Right forelimb (tissue), 1 donor: Measurements from ENCODE around the gene RAMAC.
"Not testable (repeated sequence)": the region's sequence is repeated elsewhere in the genome, so short reads cannot be mapped to it uniquely, and the experiment has no call there.

Source experiments
- DNase-seq: peaks from one replicate; pipeline ENCODE4 v3.0.0-alpha.2; 2018

The RAMAC gene

GRCh38 chr15:82985688-82986441 lies at the start of gene RAMAC:
RAMAC (plus strand) TSS chr15:82986210; CDS start chr15:82989019, 2,809 bp downstream.
- peak; percentile 94 for DNase-seq

DNA sequence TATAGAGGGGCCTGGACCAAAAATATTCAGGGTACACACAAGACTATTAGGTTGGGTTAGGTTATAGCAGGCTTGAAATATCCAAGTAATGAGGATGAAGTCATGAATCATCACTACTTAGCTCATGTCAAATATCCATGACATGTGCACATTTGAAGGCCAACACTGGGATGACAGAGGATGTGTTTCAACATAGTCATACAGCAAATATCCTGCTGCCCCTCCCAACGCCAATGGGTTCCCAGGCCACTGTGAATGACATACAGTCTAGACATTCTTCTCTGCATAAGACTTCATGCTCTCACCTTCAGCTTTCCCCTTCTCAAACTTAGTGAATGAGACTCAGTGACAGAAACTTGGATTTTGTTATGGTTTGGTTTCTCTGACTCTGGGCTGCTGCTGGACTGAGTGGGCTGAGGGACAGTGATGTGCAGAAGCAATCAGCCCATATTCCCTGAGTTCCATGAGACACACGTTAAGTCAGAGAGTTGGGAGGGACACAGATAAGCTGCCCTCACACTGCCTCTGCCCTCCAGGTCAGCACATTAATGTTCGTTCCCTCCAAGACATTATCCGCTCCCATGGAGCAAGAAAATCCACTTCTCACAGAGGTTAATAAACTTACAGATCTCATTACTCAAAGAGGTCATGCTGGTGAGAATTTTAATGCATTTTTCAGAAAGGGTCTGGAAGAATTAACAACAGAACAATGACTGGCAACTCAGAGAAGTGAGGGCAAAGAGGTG lies 48.9 kb upstream of the RAMAC start:
- no peak for DNase-seq

DNA sequence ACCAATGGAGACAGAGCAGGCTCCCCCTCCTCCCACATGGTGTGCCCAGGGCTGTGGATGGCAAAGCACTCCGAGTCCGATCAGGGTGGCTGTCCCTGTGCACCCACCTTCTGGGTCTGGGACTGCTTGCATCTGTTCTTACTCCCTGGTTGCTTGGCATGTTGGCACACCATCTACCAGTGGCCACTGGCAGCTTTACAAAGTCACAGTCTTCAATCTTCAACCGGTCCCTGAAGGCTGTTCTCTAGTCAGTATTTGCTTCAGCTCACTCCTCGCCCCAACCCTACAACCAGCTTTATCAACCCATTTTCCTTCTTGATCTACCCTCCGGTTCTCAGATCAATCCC lies 48.3 kb upstream of the RAMAC start:
- DNase-seq, result no peak

- DNase-seq, result not testable (repeated sequence)
Observed at GRCh38 chr15:82939678-82940077, 46.3 kb upstream of the RAMAC start.

- DNase-seq, result no peak
Observed at GRCh38 chr15:82942691-82943090, 43.3 kb upstream of the RAMAC start.

DNA sequence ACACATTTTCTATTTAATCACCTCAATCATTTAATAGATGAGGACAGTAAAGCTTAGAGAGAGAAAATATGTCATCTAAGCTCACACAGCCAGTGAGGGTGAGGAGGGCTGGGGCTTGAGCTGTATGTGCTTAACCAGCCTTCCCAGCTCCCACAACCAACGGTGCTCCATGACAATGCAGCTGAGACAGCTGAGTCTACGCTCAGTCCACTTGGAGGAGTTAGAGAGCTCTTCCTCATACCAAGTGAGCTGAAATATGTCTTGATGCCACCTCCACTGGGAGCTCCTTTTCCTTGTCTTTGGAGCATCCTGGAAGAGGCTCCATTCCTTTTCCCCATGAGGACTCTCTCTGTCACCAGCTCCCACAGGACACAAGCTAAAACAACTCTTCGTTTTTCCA lies 42.8 kb upstream of the RAMAC start:
- DNase-seq, result no peak

- no peak for DNase-seq
Observed at GRCh38 chr15:82944056-82944455, 42.0 kb upstream of the RAMAC start.

GRCh38 chr15:82944821-82945220 lies 41.2 kb upstream of the RAMAC start:
- no peak for DNase-seq

DNA sequence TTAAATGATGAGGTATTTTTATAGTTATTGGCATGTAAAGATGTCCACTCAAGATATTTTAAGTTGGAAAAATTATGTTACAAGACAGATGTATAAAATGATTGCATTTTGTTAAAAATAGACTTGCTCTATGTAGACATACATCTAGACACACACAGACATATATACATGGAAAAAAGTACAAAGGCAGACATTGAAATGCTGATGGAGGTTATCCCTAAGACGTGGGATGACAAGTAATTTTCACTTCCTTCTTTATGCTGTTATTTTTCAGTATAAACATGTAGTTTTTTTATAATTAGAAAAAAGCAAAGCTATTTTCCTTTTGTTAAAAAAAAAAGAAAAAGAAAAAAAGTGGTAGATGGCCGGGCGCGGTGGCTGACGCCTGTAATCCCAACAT lies 40.7 kb upstream of the RAMAC start:
- no peak for DNase-seq

- DNase-seq, result no peak
Observed at GRCh38 chr15:82946155-82946701, 39.8 kb upstream of the RAMAC start.

DNA sequence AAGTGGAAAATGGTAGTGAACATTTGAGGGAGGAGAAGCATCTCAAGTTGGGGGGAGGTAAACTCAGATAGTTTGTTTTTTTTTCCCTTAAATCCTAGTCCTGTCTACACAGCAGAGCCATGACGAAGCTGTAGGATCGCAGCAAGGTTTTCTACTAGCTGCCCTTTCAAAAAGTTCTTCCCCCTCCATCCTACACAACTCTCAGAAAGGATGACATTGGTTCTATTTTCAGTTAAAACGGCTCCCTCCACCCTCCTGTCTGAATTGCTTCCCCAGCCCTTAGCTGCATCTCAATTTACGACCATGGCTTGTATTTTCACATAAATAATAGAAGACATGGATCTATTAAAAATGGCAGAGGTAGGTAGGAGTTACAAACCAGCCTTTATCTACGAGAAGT lies 35.7 kb upstream of the RAMAC start:
- no peak for DNase-seq

DNA sequence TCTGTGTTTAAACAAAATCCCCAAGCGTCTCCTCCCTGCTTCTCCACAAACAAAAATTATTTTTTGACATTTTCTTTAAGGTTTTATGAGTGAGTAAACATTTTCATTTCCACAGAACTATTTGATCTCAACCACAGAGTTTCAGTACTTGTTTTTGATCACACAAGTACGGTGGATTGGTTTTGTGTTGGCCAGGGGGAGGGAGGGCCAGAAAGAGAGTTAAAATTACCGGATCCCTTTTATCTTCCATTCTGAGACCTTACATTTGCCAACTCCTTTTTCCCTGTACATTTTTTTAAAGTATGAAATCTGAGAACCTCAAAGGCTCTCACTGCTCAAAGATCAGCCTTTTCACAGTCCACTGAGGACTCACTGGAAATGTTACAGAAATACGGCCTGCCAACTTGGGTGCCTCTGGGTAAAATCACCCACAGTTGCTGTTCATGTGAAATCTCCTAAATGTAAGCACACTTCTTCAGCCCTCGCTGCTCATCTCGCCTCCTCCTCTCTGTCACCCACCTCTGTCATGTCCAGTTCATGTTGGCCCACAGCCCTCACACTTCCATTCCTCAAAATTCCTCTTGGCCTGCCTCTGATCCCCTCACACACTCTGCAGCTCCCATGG lies 35.2 kb upstream of the RAMAC start:
- DNase-seq, result no peak

DNA sequence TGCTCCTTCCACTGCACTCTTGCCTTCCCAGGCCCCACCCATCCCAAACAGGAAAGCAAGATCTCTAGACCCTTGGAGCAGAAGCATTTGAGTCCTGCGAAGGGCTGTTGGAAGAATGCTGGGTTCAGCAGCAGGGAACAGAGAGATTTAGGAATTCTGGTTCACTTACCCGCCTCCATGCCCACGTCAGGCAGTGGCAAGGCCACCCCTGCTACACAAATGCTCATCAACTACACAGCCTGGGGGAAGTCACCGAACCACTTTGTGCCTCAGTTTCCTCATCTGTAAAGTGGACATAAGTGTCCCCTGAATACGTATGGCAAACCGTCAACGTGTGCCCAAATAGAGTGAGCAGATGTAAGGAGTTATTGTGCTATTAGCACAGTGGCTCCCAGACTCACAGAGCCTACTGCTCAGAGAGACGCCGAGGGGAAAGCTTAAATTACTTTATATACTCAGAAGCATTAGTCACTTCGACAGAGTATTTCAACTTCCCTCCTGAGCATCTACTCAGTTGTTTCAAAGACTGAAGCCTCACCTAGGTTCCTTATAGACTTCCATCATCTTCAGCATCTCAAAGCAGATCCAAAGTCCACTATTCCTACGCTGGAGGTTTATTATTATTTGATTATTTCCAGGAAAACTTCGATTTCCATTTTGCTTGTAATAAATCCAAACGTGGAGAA lies 34.4 kb upstream of the RAMAC start:
- no peak for DNase-seq

DNA sequence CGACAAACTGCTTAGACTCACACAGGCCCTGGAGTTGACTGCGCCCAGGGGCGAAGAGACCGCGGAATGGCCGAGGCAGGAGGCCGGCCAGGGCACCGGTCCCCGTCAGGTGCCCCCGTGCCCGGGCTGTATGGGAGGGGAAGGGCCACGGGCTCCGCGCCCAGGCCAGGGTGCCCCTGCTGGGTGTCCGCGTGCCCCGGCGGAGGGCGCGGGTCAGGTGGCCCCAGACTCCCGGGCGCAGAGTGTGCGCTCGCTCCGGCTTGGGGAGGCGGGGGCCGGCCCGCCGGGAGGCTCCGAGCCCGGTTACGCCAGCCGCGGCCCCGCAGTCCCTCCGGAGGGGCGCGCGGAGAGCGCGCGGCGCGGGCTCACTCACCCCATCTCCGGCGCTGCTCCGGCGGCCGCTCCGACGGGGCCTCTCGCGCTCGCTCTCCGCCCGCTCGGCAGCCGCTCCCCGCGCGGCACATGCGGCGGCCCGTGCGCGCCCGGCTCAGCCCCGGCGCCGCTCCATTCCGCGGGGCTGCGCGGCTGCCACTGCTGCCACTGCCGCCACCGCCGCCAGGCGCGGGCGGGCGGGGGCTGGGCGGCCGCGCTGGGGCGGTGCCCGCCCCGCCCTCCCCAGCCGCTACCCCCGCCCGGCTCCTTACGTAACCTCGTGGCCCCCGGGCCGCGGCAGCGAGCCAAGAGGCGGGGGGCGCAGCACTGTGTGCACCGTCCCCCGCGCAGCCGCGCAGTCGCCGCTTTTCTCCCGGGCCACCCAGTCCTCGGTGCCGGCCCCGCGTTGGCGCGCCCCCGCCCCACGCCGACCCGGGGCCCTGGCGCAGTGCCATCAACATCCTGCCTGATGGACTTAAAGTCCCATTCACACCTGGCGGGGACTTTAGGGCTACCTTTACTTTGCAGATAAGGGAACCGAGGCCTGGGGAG lies 33.6 kb upstream of the RAMAC start, which contains the start of gene HOMER2:
Gene HOMER2 (minus strand): TSS at position 563 of the 924 bp plus-strand sequence. CDS start 185 bp downstream, at position 378.
- peak; percentile 54 for DNase-seq

DNA sequence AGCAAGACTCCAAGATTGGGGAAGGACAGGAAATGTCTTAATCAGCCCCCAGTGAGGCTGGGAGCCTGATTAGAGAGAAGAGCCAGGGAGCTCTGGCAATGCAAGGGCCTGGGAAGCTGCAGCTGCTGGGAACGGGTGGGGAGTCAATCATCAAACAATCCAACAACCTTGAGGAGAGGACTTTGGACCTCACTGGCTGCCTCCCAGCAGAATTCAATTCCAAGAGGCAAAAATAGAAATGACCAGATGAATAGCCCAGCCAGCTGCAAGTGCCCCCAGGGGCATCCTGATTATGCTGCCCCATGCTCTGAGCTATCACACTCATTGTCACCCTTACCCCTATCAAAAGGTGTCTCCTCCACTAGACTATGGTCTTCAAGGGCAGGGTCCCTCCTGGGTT lies 27.4 kb upstream of the RAMAC start:
- no peak for DNase-seq

- no peak for DNase-seq
Observed at GRCh38 chr15:82959423-82959822, 26.6 kb upstream of the RAMAC start.

- DNase-seq, result no peak
Observed at GRCh38 chr15:82960766-82961165, 25.2 kb upstream of the RAMAC start.

DNA sequence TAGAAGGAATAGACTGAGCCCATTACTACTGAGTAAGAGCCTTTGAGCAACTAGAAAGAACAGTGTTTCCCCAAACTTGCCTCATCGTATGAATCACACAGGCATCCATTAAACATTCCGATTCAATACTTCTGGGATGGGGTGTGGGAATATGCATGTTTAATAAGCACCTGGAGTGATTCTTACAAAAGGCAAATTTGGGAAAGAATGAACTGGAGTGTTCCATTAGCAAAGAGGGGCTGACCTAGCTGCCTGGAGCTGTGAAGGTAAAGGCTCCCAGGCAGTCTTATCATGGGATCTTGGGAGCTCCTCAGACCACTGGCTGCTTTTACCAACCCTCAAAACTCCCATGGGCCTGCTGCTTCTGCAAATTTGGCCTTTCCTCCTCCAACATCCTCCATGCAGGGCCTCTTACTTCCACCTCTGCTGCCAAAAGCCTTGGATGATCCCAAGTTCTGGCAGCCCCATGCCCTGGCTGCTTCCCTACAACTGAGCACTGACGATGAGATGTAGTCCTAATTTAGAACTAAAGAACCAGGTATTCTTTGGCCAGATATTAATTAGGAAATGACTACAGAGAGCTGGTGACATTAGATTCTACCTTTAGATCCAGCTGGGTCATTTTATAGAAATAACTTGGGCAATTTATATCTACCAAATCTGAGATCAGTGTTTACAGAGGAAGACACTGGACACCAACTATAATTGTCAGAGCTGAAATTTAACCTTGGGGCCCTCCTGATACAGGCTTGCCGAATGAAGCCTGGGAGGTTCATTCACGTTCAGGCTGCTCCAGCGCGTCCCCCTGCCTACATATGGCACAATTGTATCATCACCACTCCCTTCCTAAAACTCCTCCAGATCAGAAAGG lies 22.3 kb upstream of the RAMAC start:
- DNase-seq, result no peak

- DNase-seq, result no peak
Observed at GRCh38 chr15:82964890-82965289, 21.1 kb upstream of the RAMAC start.

DNA sequence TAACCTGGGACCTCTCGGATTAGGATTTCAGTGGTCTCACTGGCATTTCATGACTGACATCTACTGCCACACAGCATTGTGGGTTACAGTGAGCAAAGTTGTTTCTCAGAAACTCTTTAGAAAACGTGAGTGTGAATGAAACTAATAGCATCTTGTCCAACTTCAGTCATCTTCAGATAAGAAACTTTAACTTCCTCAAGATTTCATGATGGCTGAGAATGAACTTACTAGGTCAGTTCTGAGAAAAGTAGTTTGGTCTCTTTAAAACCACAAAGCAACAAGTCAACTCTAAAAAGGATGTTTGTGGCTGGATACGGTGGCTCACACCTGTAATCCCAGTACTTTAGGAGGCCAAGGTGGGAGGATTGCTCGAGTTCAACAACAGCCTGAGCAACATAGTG lies 19.3 kb upstream of the RAMAC start:
- DNase-seq, result no peak

GRCh38 chr15:82968066-82968465 lies 17.9 kb upstream of the RAMAC start:
- no peak for DNase-seq
